Anterior cingulate cortex (tissue), 58 donors: Measurements from ENCODE around the gene GOLGA6C.
"Not testable (repeated sequence)": the region's sequence is repeated elsewhere in the genome, so short reads cannot be mapped to it uniquely, and the experiment has no call there.

Experiments used
- DNase-seq, 58 donors: peaks; one replicate each; lab custom pipeline; 2025; lab: John Stamatoyannopoulos, UW

GOLGA6C gene

GRCh38 chr15:75225951-75226732 lies 32.0 kb upstream of the GOLGA6C start:
- no peak for DNase-seq

- DNase-seq: not testable (repeated sequence)
Measured at GRCh38 chr15:75227112-75227511, 31.0 kb upstream of the GOLGA6C start.

GRCh38 chr15:75227663-75228280 lies 30.4 kb upstream of the GOLGA6C start:
- no peak for DNase-seq

- DNase-seq: no peak
Measured at GRCh38 chr15:75228787-75229186, 29.3 kb upstream of the GOLGA6C start.

- DNase-seq: no peak
Measured at GRCh38 chr15:75229191-75230015, 28.7 kb upstream of the GOLGA6C start.

GRCh38 chr15:75230016-75230343 lies 28.2 kb upstream of the GOLGA6C start:
- DNase-seq: no peak

- no peak for DNase-seq
Measured at GRCh38 chr15:75230551-75231371, 27.4 kb upstream of the GOLGA6C start.

GRCh38 chr15:75231836-75232235 lies 26.3 kb upstream of the GOLGA6C start:
- DNase-seq: no peak

- DNase-seq: no peak
Measured at GRCh38 chr15:75232252-75232813, 25.8 kb upstream of the GOLGA6C start.

GRCh38 chr15:75232826-75233503 lies 25.2 kb upstream of the GOLGA6C start:
- no peak for DNase-seq

GRCh38 chr15:75233504-75234190 lies 24.5 kb upstream of the GOLGA6C start:
- DNase-seq: no peak

- DNase-seq: no peak
Measured at GRCh38 chr15:75234191-75234810, 23.8 kb upstream of the GOLGA6C start.

GRCh38 chr15:75235051-75235673 lies 23.0 kb upstream of the GOLGA6C start:
- DNase-seq: no peak

- DNase-seq: no peak
Measured at GRCh38 chr15:75235760-75236729, 22.1 kb upstream of the GOLGA6C start.

GRCh38 chr15:75237316-75237982 lies 20.7 kb upstream of the GOLGA6C start:
- DNase-seq: no peak

- DNase-seq: no peak
Measured at GRCh38 chr15:75238150-75238549, 20.0 kb upstream of the GOLGA6C start.
